ENCODE results near the gene ABCA4. TPM values are rescaled to one million over a fixed set of nuclear protein-coding genes. Genes with fewer than 3 reads are reported as not detected.

Gene ABCA4
- total RNA-seq, 2 donors from 2014 or later: not detected

DNA sequence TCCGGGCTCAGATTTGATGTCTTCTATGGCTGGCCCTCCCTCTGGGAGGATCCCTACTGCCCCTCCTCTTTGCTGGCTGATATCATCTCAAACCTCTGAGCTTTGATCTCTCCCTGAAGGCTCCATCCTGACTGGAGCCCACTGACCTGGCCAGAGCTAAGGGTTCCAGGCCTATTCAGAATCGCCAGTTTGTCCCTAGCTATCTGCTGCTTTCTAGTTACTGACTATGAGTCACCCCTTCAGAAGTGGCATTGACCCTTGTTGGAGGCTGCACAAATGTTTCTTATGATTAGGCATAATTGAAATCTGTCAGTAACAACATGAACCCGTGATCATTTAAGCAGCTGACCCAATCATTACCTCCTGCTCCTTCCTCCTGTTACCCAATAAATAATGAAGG is 87.1 kb downstream of the ABCA4 start:
- ATAC-seq (no peak), DNase-seq (ENCODE audit: low spot score in 2 of 2) (no peak)
- Mint-ChIP-seq H3K9me3 (no peaks in the 10 kb centered on the region), H3K27ac (no peak overlapping the region), H3K36me3 (no peaks in the 10 kb centered on the region)

DNA sequence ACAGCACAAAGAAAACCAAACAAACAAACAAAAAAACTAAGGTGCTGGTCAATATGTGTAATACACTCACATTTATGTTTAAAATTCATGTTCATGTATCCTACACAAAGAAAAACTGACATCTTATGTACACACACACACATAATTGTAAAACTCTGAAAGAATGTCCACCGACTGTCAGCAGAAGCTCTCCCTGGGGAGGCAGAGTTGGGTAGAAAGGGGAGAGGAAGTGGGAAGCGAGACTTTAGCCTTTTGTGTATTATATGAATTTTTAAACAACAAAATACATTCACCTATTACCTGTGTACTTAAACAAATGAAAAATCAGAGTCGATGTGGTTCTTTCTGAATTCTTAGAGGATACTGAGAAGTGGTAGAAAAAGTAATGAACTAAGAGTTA is 88.3 kb downstream of the ABCA4 start:
- no peak for DNase-seq (ENCODE audit: low spot score in 2 of 2)
- Mint-ChIP-seq H3K27ac (no peak overlapping the region), H3K9me3 (no peaks in the 10 kb centered on the region), H3K36me3 (no peaks in the 10 kb centered on the region)
- ATAC-seq: no peak

GRCh38 chr1:94031591-94031990 is 89.4 kb downstream of the ABCA4 start:
- ATAC-seq: no peak
- Mint-ChIP-seq H3K9me3 (no peaks in the 10 kb centered on the region), H3K27ac (no peak overlapping the region), H3K36me3 (no peaks in the 10 kb centered on the region)
- no peak for DNase-seq (ENCODE audit: low spot score in 2 of 2)

DNA sequence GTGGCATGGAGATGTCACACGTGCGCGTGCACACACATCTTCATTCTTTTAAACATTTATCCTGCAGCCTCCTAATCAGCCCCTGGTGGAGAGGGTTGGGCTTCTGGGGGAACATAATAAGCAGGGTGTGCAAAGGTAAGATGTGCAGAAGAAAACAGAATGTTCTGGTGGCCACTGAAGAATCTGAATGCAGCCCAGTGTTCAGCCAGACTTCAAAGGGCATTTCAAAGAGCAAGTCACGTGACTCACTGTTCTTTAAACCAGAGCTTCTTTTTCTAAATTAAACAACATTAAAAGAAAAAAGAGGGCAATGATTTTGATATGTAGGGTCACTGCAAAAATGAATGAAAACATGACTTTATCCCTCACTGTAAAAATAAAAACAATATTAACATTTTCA is 89.8 kb downstream of the ABCA4 start:
- Mint-ChIP-seq H3K9me3 (no peaks in the 10 kb centered on the region), H3K36me3 (no peaks in the 10 kb centered on the region), H3K27ac (no peak overlapping the region)
- DNase-seq (ENCODE audit: low spot score in 2 of 2): no peak
- no peak for ATAC-seq

GRCh38 chr1:94029130-94029993 is 91.6 kb downstream of the ABCA4 start:
- H3K27ac Mint-ChIP-seq: no peak overlapping the region
- H3K9me3 Mint-ChIP-seq: no peaks in the 10 kb centered on the region
- H3K36me3 Mint-ChIP-seq: no peaks in the 10 kb centered on the region
- ATAC-seq (no peak), DNase-seq (ENCODE audit: low spot score in 2 of 2) (no peak)

DNA sequence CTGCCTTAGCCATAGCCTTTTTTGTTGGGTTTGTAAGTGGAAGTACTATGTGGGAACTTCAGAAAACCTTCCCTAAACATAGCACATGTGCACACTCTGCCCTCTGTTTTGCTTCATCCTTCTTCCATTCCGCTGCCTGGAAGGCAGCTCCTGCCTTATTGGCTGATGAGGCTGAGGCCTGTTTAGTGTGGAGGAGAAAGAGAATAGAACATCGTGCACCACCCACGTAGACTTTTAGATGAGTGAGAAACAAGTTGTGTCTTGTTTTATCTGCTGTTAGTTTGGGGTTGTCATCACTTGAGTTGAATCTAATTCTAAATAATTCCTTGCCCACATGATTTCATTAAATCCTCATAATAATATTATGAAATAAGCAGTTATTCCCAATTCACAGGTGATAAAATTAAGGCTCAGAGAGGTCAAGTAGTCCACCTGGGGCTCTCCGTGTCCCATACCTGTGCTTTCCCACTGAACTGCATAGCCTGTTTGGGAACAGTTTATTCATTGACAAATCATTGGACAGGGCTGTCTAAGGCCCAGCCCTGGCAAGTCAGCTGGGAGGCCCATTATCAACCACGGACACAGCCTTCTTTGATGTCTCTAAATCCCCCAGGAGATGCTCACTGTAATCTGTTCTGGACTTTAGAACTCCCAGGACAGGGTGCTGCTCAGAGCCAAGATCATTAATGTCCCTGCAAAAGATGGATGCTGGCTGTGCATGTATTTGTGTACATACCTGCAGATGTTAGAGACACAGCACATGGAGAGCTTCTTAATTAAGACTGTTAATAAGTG is 93.0 kb downstream of the ABCA4 start:
- no peaks in the 10 kb centered on the region for H3K9me3 Mint-ChIP-seq
- DNase-seq (ENCODE audit: low spot score in 2 of 2) (no peak), ATAC-seq (no peak)
- H3K36me3 Mint-ChIP-seq: no peaks in the 10 kb centered on the region
- H3K27ac Mint-ChIP-seq: no peak overlapping the region

DNA sequence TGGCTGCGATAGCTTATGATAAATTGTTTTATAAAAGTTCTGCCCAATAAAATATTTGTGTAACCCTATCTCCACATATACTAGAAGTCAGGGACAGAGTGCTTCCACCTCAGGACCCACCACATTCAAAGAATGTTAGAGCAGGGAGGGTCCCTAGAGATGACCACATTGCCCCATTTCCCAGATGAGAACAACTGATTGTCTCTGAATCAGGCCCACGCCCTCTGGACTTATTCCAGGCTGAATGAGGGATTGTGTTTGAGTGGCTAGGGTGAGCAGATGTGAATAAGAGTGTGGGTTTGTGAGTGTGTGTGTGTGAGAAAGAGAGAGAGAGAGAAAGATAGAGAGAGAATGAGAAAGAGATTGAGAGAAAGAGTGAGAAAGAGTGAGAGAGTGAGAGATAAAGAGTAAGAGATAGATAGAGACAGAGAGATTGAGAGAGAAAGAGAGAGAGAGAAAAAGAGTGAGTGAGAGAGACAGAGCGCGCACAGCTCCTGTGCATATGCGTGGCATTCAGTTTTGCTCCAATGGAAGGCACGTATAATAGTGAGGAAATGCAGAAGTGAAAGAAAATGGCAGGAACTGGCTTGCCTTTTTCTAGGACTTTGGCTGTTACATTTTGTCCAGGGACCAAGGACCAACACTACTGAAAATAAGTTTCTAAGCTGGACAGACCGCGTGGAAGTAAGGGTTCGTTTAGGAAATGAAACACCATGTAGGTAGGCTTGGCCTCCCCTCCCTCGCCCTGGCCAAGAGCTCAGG is 94.1 kb downstream of the ABCA4 start:
- H3K36me3 Mint-ChIP-seq: no peaks in the 10 kb centered on the region
- DNase-seq (ENCODE audit: low spot score in 2 of 2) (no peak), ATAC-seq (no peak)
- H3K27ac Mint-ChIP-seq: no peak overlapping the region
- no peaks in the 10 kb centered on the region for H3K9me3 Mint-ChIP-seq

- ATAC-seq: no peak
- no peak for DNase-seq (ENCODE audit: low spot score in 2 of 2)
- H3K9me3 Mint-ChIP-seq: no peaks in the 10 kb centered on the region
- no peak overlapping the region for H3K27ac Mint-ChIP-seq
- H3K36me3 Mint-ChIP-seq: no peaks in the 10 kb centered on the region
These were observed 95.3 kb downstream of the ABCA4 start for GRCh38 chr1:94025383-94026340.

DNA sequence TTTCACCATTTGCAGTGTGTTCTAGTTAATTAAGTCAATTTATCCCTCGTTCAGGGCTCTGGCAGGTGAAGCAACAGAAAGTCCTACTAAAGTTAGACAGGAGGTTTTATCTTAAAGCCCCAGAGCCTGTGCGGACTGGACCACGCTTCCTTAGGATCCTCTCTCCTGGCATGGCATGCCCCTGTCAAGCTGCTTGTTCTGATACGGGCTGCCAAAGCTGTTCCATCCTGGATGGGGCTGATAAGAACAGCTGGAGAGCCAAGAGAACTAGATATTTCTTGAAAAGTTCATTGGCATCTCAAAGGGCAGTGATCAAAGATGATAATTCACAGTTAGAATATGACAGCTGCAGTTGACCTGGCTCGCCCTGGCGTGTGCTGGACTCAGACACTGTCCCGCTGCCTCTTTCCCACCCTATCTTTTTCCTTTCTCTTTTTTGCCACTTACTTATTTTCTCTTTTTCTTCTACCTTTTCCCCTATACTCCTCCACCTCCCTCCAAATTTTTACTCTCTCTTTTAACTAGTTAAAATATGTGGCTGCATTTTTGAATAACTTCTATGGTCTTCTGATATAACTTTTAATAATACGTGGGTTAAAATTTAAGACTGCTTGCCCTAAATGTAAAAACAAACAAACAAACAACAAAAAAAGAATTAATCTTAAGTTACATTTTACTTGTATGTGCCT is 96.7 kb downstream of the ABCA4 start:
- H3K27ac Mint-ChIP-seq: no peak overlapping the region
- DNase-seq (ENCODE audit: low spot score in 2 of 2): no peak
- ATAC-seq: no peak
- H3K9me3 Mint-ChIP-seq: no peaks in the 10 kb centered on the region
- no peaks in the 10 kb centered on the region for H3K36me3 Mint-ChIP-seq

- ATAC-seq: peak in 1 of 2 donors; percentile 44
- Mint-ChIP-seq H3K36me3 (no peaks in the 10 kb centered on the region), H3K27ac (peak overlapping the region in 1 of 2 donors; percentile 34), H3K9me3 (no peaks in the 10 kb centered on the region)
- no peak for DNase-seq (ENCODE audit: low spot score in 2 of 2)
These were observed 98.3 kb downstream of the ABCA4 start for GRCh38 chr1:94022471-94023189.

DNA sequence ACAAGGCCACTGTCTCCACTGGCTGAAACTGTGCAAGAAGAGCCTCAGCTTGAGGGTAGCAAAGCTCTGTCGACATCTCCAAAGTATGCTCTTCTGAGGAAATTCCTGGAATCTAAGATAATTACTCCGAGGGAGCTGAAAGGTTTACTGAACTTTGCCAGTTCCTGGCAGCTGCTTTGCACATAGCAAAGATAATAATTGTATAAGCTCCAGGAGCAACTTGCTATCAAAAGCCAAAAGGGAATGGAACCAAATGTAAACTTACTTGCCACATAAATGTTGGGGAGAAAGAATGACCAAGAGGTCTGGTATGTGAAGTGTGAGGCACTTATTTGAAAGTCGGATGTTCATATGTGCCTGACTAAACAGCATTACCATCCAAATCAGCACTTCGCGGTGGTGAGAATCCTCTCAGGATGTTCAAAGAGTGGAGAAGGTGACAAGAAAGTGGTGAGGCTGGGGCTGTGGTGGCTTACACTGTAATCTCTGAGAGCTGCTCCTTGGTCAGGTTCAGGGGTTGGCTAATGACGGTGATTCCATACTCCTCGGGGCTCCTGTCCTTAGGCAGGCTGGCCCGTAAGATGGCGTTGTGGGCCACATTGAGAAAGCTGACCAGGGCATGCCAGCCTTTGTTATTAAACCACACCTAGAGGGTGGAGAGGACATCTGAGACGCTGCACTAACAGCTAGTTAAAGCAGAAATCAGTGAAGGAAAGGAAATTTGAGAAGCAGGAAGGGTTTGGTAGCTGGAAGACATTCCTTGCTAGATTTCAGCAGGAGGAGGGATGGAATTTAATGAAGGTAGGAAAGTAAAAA is 100.0 kb downstream of the ABCA4 start:
- no peaks in the 10 kb centered on the region for H3K9me3 Mint-ChIP-seq
- ATAC-seq (no peak), DNase-seq (ENCODE audit: low spot score in 2 of 2) (no peak)
- H3K36me3 Mint-ChIP-seq: no peaks in the 10 kb centered on the region
- no peak overlapping the region for H3K27ac Mint-ChIP-seq

DNA sequence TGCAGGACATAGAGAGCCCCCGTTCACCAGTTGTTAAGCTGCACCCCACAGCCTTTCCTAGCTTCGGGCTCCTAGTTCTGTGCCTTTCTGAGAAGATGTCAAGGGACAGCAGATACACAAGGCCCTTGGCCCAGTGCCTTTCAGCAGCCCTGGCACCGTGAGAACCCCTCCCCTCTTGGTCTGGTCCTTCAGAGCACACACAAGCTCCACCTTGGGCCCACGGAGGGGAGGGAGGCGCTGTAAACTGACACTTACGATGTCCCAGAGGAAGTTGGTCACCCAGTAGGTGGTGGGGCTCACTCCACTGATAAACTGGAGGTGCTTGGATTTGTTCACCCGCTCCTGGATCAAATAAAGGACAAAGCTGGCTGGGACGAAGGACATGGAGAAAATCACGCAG is 101.6 kb downstream of the ABCA4 start:
- no peaks in the 10 kb centered on the region for H3K36me3 Mint-ChIP-seq
- DNase-seq (ENCODE audit: low spot score in 2 of 2) (no peak), ATAC-seq (no peak)
- H3K27ac Mint-ChIP-seq: no peak overlapping the region
- no peaks in the 10 kb centered on the region for H3K9me3 Mint-ChIP-seq

DNA sequence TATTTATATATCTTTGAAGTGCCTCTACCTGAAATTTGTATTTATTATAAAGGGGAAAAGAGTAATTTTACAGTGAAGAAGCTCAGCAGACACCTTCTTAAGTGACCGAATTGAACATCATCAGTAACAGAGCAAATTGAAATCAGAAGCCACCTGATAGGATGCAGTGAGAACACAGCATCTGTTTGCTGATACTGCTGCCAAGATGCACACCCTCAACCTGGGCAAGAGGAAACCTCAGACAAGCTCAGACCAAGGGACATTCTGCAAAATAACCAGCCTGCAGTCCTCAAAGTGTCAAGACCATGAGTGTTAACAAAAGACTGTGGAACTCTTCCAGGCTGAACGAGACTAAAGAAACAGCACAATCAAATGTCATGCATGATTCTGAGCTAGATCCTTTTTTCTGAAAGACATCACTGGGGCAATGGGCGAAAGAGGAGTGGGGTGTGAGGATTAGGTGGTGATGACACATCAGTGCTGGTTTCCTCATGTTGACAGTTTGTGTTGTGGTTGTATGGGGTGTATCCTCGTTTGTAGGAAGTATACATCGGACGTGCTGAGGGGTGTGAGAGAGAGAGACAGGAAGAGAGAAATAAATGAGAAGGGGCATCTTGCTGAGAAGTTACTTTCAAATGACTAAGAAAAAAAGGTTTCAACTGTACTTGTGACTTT is 103.7 kb downstream of the ABCA4 start:
- peak; percentile 49 to 97 for ATAC-seq
- H3K27ac Mint-ChIP-seq: no peak overlapping the region
- H3K36me3 Mint-ChIP-seq: no peaks in the 10 kb centered on the region
- DNase-seq (ENCODE audit: low spot score in 2 of 2): no peak
- no peaks in the 10 kb centered on the region for H3K9me3 Mint-ChIP-seq

GRCh38 chr1:94015489-94015817 is 105.5 kb downstream of the ABCA4 start:
- no peak for DNase-seq (ENCODE audit: low spot score in 2 of 2)
- Mint-ChIP-seq H3K27ac (no peak overlapping the region), H3K36me3 (no peaks in the 10 kb centered on the region), H3K9me3 (no peaks in the 10 kb centered on the region)
- ATAC-seq: no peak
